Panc1 (cell line): ENCODE results near the gene FBXO24. TPM values are rescaled to one million over a fixed set of nuclear protein-coding genes. Genes with fewer than 3 reads are reported as not detected.

Source experiments
- ATAC-seq: fragments of 200-7000 bp; cut with Tn5 transposase; 2 replicates; pipeline ENCODE4 v1.9.1; 2020; ENCODE audit warnings: mild to moderate bottlenecking, moderate library complexity
- BruUV-seq: library from RNA; stranded (reverse); fragments of 400-500 nt; replicated peaks from 2 replicates; lab custom pipeline; 2021; lab: Mats Ljungman, UMichigan
- CTCF ChIA-PET: fragments of 300-600 bp; sonication (Branson Sonifier 250); formaldehyde crosslinking; loops from one replicate; lab custom pipeline; 2022; ENCODE audit warnings: antibody characterized with exemption; lab: Charles Lee
- POLR2A ChIA-PET: fragments of 300-600 bp; sonication (Branson Sonifier 250); formaldehyde crosslinking; loops from one replicate; lab custom pipeline; 2022; ENCODE audit warnings: antibody characterized with exemption; lab: Charles Lee
- DNase-seq: peaks from one replicate; pipeline ENCODE4 v3.0.0-alpha.2; 2010; ENCODE audit warnings: low read depth, low spot score
- H3K27ac ChIP-seq: 2 replicates; pipeline ENCODE4 v1.5.1; 2011; ENCODE audit warnings: mild to moderate bottlenecking, low read length, inconsistent platforms
- H3K27me3 ChIP-seq: fragments of 200-500 bp; sonication (Bioruptor generic); 2 replicates; pipeline ENCODE4 v1.6.0; 2014; ENCODE audit warnings: low read length, inconsistent platforms; ENCODE audit not compliant: control insufficient read depth, insufficient read depth
- H3K36me3 ChIP-seq: fragments of 200-500 bp; sonication (Bioruptor generic); 2 replicates; pipeline ENCODE4 v1.5.1; 2014; ENCODE audit warnings: inconsistent platforms, mild to moderate bottlenecking, low read length, moderate library complexity; ENCODE audit not compliant: control insufficient read depth, insufficient read depth
- H3K4me1 ChIP-seq: 2 replicates; pipeline ENCODE4 v1.5.1; 2011; ENCODE audit warnings: inconsistent platforms, mild to moderate bottlenecking, low read length, moderate library complexity; ENCODE audit not compliant: control insufficient read depth, insufficient read depth
- H3K4me3 ChIP-seq, 2 experiments: 2 replicates each; pipeline ENCODE4 v1.5.1; 2011 to 2012; ENCODE audit warnings: low read depth in 2 of 2, low read length in 2 of 2, mild to moderate bottlenecking in 2 of 2, inconsistent platforms in 1 of 2, moderate library complexity in 1 of 2
- H3K9me3 ChIP-seq: fragments of 200-500 bp; sonication (Bioruptor generic); 2 replicates; pipeline ENCODE4 v1.5.1; 2014; ENCODE audit warnings: low read depth, mild to moderate bottlenecking, inconsistent platforms, low read length, moderate library complexity; ENCODE audit not compliant: control insufficient read depth, insufficient read depth
- POLR2AphosphoS5 ChIP-seq: IDR thresholded peaks from 2 replicates; pipeline ENCODE4 v1.6.1; 2012; ENCODE audit warnings: mild to moderate bottlenecking, low read depth, low read length, moderate library complexity
- SIN3A ChIP-seq: IDR thresholded peaks from 2 replicates; pipeline ENCODE4 v1.6.1; 2012; ENCODE audit warnings: low read depth, mild to moderate bottlenecking, low read length, moderate library complexity, borderline replicate concordance; ENCODE audit not compliant: insufficient read depth
- TCF7L2 ChIP-seq: IDR thresholded peaks from 2 replicates; pipeline ENCODE4 v1.6.1; 2011; ENCODE audit warnings: mild to moderate bottlenecking, low read depth, low read length, inconsistent platforms
- in situ Hi-C: cut with HindIII; loops from 2 replicates; pipeline ENCODE4 v1.10.0; 2016; ENCODE audit warnings: low sequenced_read_pairs, low pct_unique_long_range_greater_than_20kb
- intact Hi-C: fragments of 100-400 bp; cut with micrococcal nuclease; formaldehyde crosslinking; loops from one replicate; pipeline ENCODE4 v1.10.0; 2022; ENCODE audit not compliant: unreplicated experiment
- total RNA-seq: library from RNA; stranded (reverse); gene quantifications from one replicate; pipeline ENCODE4 v1.2.1, GENCODE V29; 2021; ENCODE audit not compliant: unreplicated experiment
- TF ChIP-seq, protein P1 (sequence below): fragments of 450-650 bp; IDR thresholded peaks from 2 replicates; pipeline ENCODE4 v1.5.1; 2017; ENCODE audit warnings: mild to moderate bottlenecking
- TF ChIP-seq, protein P2 (sequence below), 2 experiments: IDR thresholded peaks; 2 replicates each; pipeline ENCODE4 v1.6.1; 2011 to 2012; ENCODE audit warnings: low read depth in 2 of 2, control low read depth in 1 of 2, low read length in 1 of 2, mild to moderate bottlenecking in 1 of 2, moderate library complexity in 1 of 2; ENCODE audit not compliant: insufficient read depth in 1 of 2

FBXO24 gene
- total RNA-seq, 1 experiment from 2014 or later: 0.59 TPM

DNA sequence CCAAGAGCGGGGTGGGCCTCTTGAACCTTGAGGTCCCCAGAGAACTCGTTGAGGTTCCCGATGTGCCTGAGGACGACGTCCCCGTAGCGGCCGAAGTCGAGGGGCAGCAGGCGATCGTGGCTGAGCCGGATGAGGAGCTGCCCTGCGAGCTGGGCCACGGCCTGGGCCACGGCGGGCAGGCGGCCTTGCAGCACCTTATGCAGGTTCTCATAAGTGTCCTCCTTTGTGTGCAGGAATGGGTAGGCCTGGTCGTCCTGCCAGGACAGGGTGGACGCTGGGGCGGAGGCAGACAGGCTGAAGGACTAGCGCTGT, 41.1 kb downstream of the FBXO24 start:
- no TSS peak for BruUV-seq
- CTCF ChIA-PET: interaction anchor here (0.6 kb wide), 1 partner anchor 14 kb away, joined by 3 read pairs; no protein-coding TSS in a partner anchor
- Histone ChIP-seq H3K9me3 (no peaks in the 10 kb centered on the region), H3K4me1 (no peaks in the 10 kb centered on the region), H3K36me3 (no peaks in the 10 kb centered on the region; the same call in 1 of the 2 replicates), H3K27ac (no peak overlapping the region), H3K27me3 (no peaks in the 10 kb centered on the region), H3K4me3 (no peak overlapping the region)
- in situ Hi-C loops (no loop called here), intact Hi-C loops (no loop called here)
- POLR2A ChIA-PET: no interaction called here
- ATAC-seq (no peak), DNase-seq (no peak)
- TF ChIP-seq POLR2AphosphoS5: no peak
- TF ChIP-seq, protein P1, sequence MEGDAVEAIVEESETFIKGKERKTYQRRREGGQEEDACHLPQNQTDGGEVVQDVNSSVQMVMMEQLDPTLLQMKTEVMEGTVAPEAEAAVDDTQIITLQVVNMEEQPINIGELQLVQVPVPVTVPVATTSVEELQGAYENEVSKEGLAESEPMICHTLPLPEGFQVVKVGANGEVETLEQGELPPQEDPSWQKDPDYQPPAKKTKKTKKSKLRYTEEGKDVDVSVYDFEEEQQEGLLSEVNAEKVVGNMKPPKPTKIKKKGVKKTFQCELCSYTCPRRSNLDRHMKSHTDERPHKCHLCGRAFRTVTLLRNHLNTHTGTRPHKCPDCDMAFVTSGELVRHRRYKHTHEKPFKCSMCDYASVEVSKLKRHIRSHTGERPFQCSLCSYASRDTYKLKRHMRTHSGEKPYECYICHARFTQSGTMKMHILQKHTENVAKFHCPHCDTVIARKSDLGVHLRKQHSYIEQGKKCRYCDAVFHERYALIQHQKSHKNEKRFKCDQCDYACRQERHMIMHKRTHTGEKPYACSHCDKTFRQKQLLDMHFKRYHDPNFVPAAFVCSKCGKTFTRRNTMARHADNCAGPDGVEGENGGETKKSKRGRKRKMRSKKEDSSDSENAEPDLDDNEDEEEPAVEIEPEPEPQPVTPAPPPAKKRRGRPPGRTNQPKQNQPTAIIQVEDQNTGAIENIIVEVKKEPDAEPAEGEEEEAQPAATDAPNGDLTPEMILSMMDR: no peak
- TF ChIP-seq TCF7L2: no peak

DNA sequence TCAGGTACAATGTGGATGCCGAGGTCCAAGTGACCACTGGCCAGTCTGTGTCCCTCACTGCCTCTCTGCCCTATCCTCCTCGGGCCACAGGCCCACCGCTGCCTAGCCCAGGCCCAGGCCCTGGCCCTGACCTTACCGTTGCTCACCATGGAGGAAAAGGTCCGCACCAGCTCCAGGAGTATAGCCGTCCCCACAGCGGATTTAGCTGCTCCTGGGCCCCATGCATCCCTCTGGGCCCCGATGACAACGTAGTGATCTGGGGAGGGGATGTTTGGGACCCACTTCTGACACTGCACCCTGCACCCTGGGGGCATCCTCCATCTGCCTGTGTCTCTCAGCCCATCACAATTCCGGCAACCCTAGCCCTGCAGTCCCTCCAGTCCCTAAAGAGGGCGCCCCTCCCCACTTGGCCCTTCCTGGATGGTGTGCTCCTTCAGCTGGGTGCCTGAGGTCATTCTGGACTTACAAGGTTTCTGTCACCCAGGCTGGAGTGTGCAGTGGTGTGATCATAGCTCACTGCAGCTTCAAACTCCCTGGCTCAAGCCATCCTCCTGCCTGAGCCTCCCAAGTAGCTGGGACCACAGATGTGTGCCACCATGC, 43.1 kb downstream of the FBXO24 start:
- DNase-seq: no peak
- peak; percentile 40; the same call in 1 of the 2 replicates for ATAC-seq
- no peak overlapping the region for H3K4me3 ChIP-seq
- ChIA-PET POLR2A (no interaction called here), CTCF (interaction anchor here (1.3 kb wide), 2 partner anchors 11 to 17 kb away, joined by 3 to 6 read pairs; partner anchors contain the start of gene MOSPD3)
- TF ChIP-seq POLR2AphosphoS5: no peak
- TF ChIP-seq, protein P1: no peak; the same call in 1 of the 2 replicates
- TF ChIP-seq TCF7L2: no peak
- TF ChIP-seq, protein P2, sequence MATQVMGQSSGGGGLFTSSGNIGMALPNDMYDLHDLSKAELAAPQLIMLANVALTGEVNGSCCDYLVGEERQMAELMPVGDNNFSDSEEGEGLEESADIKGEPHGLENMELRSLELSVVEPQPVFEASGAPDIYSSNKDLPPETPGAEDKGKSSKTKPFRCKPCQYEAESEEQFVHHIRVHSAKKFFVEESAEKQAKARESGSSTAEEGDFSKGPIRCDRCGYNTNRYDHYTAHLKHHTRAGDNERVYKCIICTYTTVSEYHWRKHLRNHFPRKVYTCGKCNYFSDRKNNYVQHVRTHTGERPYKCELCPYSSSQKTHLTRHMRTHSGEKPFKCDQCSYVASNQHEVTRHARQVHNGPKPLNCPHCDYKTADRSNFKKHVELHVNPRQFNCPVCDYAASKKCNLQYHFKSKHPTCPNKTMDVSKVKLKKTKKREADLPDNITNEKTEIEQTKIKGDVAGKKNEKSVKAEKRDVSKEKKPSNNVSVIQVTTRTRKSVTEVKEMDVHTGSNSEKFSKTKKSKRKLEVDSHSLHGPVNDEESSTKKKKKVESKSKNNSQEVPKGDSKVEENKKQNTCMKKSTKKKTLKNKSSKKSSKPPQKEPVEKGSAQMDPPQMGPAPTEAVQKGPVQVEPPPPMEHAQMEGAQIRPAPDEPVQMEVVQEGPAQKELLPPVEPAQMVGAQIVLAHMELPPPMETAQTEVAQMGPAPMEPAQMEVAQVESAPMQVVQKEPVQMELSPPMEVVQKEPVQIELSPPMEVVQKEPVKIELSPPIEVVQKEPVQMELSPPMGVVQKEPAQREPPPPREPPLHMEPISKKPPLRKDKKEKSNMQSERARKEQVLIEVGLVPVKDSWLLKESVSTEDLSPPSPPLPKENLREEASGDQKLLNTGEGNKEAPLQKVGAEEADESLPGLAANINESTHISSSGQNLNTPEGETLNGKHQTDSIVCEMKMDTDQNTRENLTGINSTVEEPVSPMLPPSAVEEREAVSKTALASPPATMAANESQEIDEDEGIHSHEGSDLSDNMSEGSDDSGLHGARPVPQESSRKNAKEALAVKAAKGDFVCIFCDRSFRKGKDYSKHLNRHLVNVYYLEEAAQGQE (IDR thresholded peaks at IDR 0.05; ENCODE audit: insufficient read depth in 1 of 2, low read depth in 2 of 2, low read length in 1 of 2): no peak
- no peak for TF ChIP-seq SIN3A
- H3K4me1 ChIP-seq: no peaks in the 10 kb centered on the region
- in situ Hi-C loops (no loop called here), intact Hi-C loops (no loop called here)
- no peaks in the 10 kb centered on the region for H3K9me3 ChIP-seq
- H3K27ac ChIP-seq: no peak overlapping the region
- no peaks in the 10 kb centered on the region for H3K27me3 ChIP-seq
- no peaks in the 10 kb centered on the region; the same call in 1 of the 2 replicates for H3K36me3 ChIP-seq
- no TSS peak for BruUV-seq
